Activated CD4-positive, alpha-beta memory T cell treated with anti-CD3 and anti-CD28 coated beads for 36 hours (primary cell): ENCODE data around the gene NRBF2. TPM values are rescaled to one million over a fixed set of nuclear protein-coding genes. Genes with fewer than 3 reads are reported as not detected.
"Not testable (repeated sequence)": the region's sequence is repeated elsewhere in the genome, so short reads cannot be mapped to it uniquely, and the experiment has no call there.

Source experiments
- CTCF ChIA-PET: fragments of 350-600 bp; sonication (Branson Sonifier 250); formaldehyde crosslinking; loops from one replicate; lab custom pipeline; 2021; ENCODE audit warnings: antibody characterized with exemption, inconsistent platforms; lab: Charles Lee
- POLR2A ChIA-PET: fragments of 350-600 bp; sonication (Branson Sonifier 250); formaldehyde crosslinking; loops from one replicate; lab custom pipeline; 2021; ENCODE audit warnings: antibody characterized with exemption; lab: Charles Lee
- DNase-seq: peaks from one replicate; pipeline ENCODE4 v3.0.0-alpha.2; 2020
- H3K27ac Mint-ChIP-seq: one replicate; pipeline ENCODE4 v1.8.0; 2021; ENCODE audit warnings: mixed read lengths
- H3K27me3 Mint-ChIP-seq: one replicate; pipeline ENCODE4 v1.8.0; 2021; ENCODE audit warnings: mixed read lengths
- H3K36me3 Mint-ChIP-seq: one replicate; pipeline ENCODE4 v1.8.0; 2021; ENCODE audit warnings: mixed read lengths
- H3K4me1 Mint-ChIP-seq: one replicate; pipeline ENCODE4 v1.8.0; 2021; ENCODE audit warnings: low read depth, mixed read lengths
- H3K4me3 Mint-ChIP-seq: one replicate; pipeline ENCODE4 v1.8.0; 2021; ENCODE audit warnings: mild to moderate bottlenecking, mixed read lengths
- H3K9me3 Mint-ChIP-seq: one replicate; pipeline ENCODE4 v1.8.0; 2021; ENCODE audit warnings: mixed read lengths
- intact Hi-C: fragments of 100-400 bp; cut with micrococcal nuclease; formaldehyde crosslinking; loops from one replicate; pipeline ENCODE4 v1.15.1; 2023
- total RNA-seq, 2 experiments: library from RNA; stranded (reverse); gene quantifications; one replicate each; pipeline ENCODE4 v1.2.3, GENCODE V29; 2021

Gene NRBF2
- total RNA-seq, 2 experiments from 2014 or later, result 21.3 to 21.7 TPM

DNA sequence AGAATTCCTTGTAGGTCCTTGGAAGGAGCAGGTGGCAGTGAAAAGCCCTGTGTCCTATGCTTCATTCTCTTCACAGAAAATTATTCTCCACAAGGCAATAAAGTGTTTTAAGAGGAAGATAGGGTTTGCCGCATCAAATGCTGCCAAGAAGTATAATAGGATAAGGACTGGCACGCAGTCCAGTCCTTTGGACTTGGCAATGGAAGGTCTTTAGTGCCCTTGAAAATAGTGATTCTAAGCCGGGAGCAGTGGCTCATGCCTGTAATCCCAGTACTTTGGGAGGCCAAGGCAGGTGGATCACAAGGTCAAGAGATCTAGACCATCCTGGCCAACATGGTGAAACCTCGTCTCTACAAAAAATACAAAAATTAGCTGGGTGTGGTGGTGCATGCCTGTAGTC, 29.9 kb upstream of the NRBF2 start:
- H3K4me1 Mint-ChIP-seq, result peaks cover 13% of the 10 kb centered on the region
- POLR2A ChIA-PET, H3K36me3 Mint-ChIP-seq, H3K27ac Mint-ChIP-seq, DNase-seq, H3K9me3 Mint-ChIP-seq, CTCF ChIA-PET, H3K4me3 Mint-ChIP-seq: not testable (repeated sequence)
- peaks cover 16% of the 10 kb centered on the region for H3K27me3 Mint-ChIP-seq
- intact Hi-C loops, result loop anchor here (5.0 kb wide), 1 partner anchor 54 kb away; no protein-coding TSS in a partner anchor

DNA sequence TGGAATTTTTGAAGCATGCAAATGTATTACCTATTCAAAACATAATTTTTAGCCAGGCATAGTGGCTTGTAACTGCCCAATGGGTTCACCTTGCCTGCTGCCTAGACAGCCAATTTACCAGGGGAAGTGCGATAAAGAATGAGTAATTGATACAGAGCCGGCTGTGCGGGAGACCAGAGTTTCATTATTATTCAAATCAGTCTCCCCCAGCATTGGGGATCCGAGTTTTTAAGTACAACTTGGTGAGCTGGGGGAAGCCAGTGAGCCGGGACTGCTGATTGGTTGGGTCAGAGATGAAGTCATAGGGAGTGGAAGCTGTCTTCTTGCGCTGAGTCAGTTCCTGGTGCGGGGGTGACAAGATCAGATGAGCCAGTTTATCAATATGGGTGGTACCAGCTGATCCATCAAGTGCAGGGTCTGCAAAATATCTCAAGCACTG, 29.1 kb upstream of the NRBF2 start:
- peak; percentile 80 for DNase-seq
- Mint-ChIP-seq H3K27me3 (peaks cover 19% of the 10 kb centered on the region), H3K9me3 (no peaks in the 10 kb centered on the region), H3K4me3 (no peak overlapping the region), H3K36me3 (no peaks in the 10 kb centered on the region), H3K27ac (no peak overlapping the region), H3K4me1 (peaks cover 13% of the 10 kb centered on the region)
- POLR2A ChIA-PET, result no interaction called here
- CTCF ChIA-PET, result interaction anchor here (1.2 kb wide), 2 partner anchors 324 to 493 kb away, joined by 3 read pairs; no protein-coding TSS in a partner anchor
- intact Hi-C loops, result loop anchor here (1.0 to 5.0 kb wide), 2 partner anchors 29 to 53 kb away; partner anchors contain the start of gene NRBF2

DNA sequence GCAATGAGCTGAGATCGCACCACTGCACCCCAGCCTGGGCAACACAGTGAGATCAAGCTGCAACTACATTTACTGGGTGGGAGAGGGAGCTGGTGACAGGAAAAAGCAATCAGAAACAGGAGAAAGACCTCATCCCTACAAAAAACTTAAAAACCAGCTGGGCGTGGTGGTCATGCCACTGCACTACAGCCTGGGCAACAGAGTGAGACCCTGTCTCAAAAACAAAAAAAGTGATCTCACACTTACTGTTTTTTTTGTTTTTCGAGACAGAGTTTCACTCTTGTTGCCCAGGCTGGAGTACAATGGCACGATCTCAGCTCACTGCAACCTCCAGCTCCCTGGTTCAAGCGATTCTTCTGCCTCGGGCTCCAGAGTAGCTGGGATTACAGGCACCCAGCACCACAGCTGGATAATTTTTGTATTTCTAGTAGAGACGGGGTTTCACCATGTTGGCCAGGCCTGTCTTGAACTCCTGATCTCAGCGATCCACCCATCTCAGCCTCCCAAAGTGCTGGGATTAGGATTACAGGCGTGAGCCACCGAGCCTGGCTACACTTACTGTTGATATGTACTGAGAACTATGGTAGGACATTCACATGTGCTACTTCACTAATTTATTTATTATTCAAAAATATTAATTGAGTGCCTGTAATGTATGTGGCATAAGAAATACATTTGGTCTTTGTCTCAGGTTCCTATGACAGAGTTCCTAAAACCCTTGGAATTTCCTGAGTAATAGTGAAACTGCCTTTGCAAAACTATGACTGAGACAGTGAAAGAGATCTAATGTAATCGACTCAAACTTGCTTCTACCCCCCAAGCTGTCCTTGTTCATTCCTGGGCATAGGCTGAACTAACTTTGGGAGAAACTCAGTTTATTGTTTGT, 27.7 kb upstream of the NRBF2 start:
- POLR2A ChIA-PET, result interaction anchor here (1.1 kb wide), 1 partner anchor 28 kb away, joined by 3 read pairs; the partner anchor contains the start of gene NRBF2
- no peaks in the 10 kb centered on the region for H3K36me3 Mint-ChIP-seq
- H3K4me3 Mint-ChIP-seq, result no peak overlapping the region
- peaks cover 18% of the 10 kb centered on the region for H3K27me3 Mint-ChIP-seq
- no peak for DNase-seq
- peaks cover 13% of the 10 kb centered on the region for H3K4me1 Mint-ChIP-seq
- intact Hi-C loops, result no loop called here
- H3K27ac Mint-ChIP-seq, result no peak overlapping the region
- no peaks in the 10 kb centered on the region for H3K9me3 Mint-ChIP-seq
- CTCF ChIA-PET, result interaction anchor here (0.6 kb wide), 1 partner anchor 1376 kb away, joined by 3 read pairs; no protein-coding TSS in a partner anchor

DNA sequence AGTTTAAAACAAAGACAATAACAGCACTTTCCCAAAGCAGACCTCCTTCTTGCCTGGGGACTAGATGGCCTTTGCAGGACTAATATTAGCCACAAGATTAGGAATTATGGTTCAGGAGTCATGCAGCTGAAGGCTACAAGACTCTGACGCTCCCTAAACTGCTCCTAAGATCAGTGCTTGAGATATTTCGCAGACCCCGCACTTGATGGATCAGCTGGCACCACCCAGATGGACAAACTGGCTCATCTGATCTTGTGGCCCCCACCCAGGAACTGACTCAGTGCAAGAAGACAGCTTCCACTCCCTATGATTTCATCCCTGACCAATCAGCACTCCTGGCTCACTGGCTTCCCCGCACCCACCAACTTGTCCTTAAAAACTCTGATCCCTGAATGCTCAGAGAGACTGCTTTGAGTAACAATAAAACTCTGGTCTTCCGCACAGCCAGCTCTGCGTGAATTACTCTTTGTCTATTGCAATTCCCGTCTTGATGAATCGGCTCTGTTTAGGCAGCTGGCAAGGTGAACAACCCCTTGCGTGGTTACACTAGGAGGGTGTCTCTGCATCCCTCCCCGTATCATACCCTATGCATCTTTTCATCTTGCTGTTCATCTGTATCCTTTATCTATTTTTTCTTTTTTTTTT, 26.9 kb upstream of the NRBF2 start:
- ChIA-PET POLR2A (no interaction called here), CTCF (interaction anchor here (0.6 kb wide), 1 partner anchor 1376 kb away, joined by 3 read pairs; no protein-coding TSS in a partner anchor)
- intact Hi-C loops, result no loop called here
- peaks cover 12% of the 10 kb centered on the region for H3K27me3 Mint-ChIP-seq
- no peak overlapping the region for H3K4me3 Mint-ChIP-seq
- no peaks in the 10 kb centered on the region for H3K36me3 Mint-ChIP-seq
- H3K27ac Mint-ChIP-seq, result no peak overlapping the region
- no peak for DNase-seq
- no peaks in the 10 kb centered on the region for H3K9me3 Mint-ChIP-seq
- H3K4me1 Mint-ChIP-seq, result peaks cover 13% of the 10 kb centered on the region

DNA sequence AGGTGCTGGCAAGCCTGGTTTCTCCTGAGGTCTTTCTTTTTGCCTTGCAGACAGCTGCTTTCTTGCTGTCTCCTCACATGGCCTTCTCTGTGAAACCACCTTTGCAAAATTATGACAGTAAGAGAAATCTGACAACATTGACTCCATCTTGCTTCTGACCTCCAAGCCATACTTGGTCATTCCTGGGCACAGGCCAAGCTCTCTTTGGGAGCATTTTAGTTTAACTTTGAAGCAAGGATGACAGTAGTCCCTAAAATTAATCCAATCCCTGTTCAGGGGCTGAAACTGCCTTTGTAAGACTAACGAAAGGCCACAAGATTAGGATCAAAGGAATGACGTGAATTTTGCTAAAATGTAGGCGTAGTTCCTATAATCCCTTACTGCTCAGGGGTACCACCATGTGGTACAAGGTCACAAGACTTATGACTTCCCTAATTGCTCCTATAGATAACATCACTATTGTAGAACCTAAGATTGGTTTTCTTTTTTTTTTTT, 25.1 kb upstream of the NRBF2 start:
- DNase-seq, result no peak
- POLR2A ChIA-PET, result no interaction called here
- Mint-ChIP-seq H3K4me1 (peaks cover 9% of the 10 kb centered on the region), H3K27me3 (peaks cover 8% of the 10 kb centered on the region), H3K36me3 (no peaks in the 10 kb centered on the region), H3K4me3 (no peak overlapping the region), H3K9me3 (no peaks in the 10 kb centered on the region), H3K27ac (no peak overlapping the region)
- CTCF ChIA-PET, result interaction anchor here (0.7 kb wide), 1 partner anchor 49 kb away, joined by 3 read pairs; no protein-coding TSS in a partner anchor
- intact Hi-C loops, result no loop called here

DNA sequence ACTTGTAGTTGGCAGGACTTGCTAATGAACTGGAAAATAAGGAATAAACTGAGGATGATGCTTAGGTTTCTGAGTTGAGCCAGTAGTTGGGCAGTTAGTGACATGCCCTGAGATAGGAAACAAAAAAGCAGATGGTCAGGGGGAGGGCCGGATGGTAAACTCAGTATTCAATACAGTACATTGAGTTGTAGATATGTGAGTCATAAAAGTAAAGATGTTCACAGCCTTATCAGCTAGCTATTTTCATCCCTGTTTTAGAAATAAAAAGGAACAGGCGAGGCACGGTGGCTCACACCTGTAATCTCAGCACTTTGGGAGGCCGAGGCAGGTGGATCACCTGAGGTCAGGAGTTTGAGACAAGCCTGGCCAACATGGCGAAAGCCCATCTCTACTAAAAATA, 22.2 kb upstream of the NRBF2 start:
- Mint-ChIP-seq H3K9me3 (no peaks in the 10 kb centered on the region), H3K27me3 (peaks cover 7% of the 10 kb centered on the region)

DNA sequence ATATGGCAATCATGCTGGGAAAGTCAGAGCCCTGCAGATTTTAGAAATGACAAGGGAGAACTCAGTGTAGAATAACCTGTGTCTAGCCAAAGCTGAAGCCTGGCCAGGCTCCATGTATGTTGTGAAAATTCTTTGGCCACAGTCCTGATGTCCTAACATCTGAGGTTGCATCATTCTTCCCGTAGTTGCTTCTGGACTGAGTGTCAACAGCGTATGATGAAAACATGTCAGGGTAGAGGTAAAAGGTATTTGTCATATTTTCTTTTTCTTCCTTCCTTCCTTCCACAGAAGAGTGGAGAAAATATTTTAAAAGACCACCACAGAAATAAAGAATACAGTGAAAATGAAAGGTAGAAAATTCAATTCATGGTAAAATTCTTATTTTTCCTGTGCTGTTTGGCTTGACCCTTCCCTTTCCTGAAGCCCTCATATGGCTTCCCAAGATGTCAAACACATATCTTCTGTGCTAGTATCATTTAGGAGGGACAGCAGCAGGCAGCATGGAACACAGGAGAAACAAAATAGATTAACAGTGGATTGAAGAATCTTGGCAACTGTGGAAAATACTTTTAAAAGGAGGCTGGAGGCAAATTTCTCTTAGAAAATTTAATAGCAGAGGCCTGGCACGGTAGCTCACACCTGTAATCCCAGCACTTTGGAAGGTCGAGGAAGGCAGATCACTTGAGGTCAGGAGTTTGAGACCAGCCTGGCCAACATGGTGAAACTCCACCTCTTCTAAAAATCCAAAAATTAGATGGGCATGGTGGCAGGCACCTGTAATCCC, 18.9 kb upstream of the NRBF2 start:
- intact Hi-C loops, result no loop called here
- Mint-ChIP-seq H3K27me3 (no peaks in the 10 kb centered on the region), H3K4me3 (no peak overlapping the region), H3K36me3 (no peaks in the 10 kb centered on the region), H3K4me1 (no peaks in the 10 kb centered on the region), H3K27ac (no peak overlapping the region), H3K9me3 (no peaks in the 10 kb centered on the region)
- no peak for DNase-seq
- ChIA-PET CTCF (no interaction called here), POLR2A (no interaction called here)

More for the DNA sequence above, 22.2 kb upstream of the NRBF2 start:
- Mint-ChIP-seq H3K4me1 (no peaks in the 10 kb centered on the region), H3K4me3 (no peak overlapping the region), H3K27ac (no peak overlapping the region), H3K36me3 (no peaks in the 10 kb centered on the region)
- ChIA-PET CTCF (no interaction called here), POLR2A (no interaction called here)
- no peak for DNase-seq
- intact Hi-C loops, result no loop called here

DNA sequence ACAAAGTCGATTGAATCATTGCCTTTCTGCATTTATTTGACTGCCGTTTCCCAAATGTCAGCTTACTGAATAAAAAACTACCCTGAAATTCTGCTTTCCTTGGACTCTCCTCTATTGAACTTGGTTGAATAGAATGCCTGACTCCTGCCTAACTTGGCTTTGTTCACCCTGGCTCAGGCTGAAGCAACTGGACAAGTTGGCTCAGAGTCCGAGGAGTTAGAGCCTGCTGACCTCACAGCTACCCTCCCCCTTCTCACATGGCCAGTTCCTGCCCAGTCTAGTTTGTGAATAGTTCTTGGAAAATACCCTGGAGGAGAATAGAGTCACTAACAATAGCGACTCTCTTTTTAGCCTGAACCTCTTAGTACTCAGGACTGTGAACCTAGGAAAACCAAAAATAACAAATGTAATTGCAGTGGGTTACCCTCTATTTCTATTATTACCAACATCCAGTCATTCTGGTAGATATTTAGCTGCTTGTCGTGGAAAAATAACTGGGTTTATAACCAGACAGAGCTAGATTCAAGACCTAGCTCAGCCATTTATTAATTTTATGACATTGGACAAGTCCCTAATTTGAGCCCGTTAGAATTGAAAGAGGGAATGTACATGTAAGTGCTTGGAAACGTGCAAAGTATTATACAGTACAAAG, 17.3 kb upstream of the NRBF2 start:
- DNase-seq, result no peak
- intact Hi-C loops, result no loop called here
- Mint-ChIP-seq H3K9me3 (no peaks in the 10 kb centered on the region), H3K27me3 (no peaks in the 10 kb centered on the region), H3K36me3 (no peaks in the 10 kb centered on the region), H3K4me3 (no peak overlapping the region), H3K27ac (no peak overlapping the region), H3K4me1 (no peaks in the 10 kb centered on the region)
- CTCF ChIA-PET, result no interaction called here
- POLR2A ChIA-PET, result no interaction called here

DNA sequence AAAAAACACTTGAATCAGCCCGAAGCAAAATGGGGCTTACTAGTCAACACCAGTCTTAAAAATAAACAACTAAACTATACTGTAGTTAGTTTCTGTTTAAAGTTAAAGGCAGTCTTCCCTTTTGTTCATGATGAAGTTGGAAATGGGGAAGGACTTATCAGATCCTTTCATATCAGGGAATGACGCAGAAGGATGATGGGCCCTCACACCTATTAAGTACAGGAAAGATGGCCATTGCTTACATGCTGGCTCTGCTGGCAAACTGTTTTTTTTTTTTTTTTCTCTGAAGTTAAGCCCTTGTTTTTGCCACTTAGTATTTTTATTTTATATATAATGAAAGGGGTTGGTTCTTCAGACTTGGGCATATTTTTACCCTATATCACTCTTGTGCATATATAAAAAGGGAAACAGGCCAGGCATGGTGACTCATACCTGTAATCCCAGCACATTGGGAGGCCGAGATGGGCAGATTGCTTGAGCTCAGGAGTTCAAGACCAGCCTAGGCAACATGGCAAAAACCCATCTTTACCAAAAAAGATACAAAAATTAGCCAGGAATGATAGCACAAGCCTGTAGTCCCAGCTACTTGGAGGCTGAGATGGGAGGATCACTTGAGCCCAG, 16.6 kb upstream of the NRBF2 start:
- Mint-ChIP-seq H3K27ac (no peak overlapping the region), H3K9me3 (no peaks in the 10 kb centered on the region), H3K36me3 (no peaks in the 10 kb centered on the region), H3K27me3 (no peaks in the 10 kb centered on the region), H3K4me1 (no peaks in the 10 kb centered on the region), H3K4me3 (no peak overlapping the region)
- intact Hi-C loops, result no loop called here
- no peak for DNase-seq
- CTCF ChIA-PET, result interaction anchor here (1.2 kb wide), 1 partner anchor 41 kb away, joined by 3 read pairs; no protein-coding TSS in a partner anchor
- POLR2A ChIA-PET, result no interaction called here

DNA sequence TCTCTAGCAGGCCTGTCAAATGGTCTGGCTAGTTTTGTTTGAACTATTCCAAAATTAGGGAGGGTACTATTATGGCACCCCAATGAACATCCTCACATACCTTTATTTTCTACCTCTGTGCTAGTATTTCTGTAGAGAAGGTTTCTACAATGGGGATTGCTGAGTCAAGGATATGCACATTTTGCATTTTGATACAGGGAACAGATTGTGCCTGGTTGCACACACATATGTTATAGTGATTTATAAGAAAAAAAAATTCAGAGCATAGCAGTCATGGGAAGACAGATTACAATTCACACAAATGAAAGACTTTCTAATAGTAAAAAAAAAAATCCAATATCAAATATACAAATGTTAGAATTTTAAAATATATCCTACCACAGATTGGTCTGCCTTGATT, 14.1 kb upstream of the NRBF2 start:
- DNase-seq, result no peak
- no peaks in the 10 kb centered on the region for H3K4me1 Mint-ChIP-seq
- CTCF ChIA-PET, result interaction anchor here (0.6 kb wide), 1 partner anchor 1040 kb away, joined by 3 read pairs; no protein-coding TSS in a partner anchor
- H3K4me3 Mint-ChIP-seq, result no peak overlapping the region
- H3K9me3 Mint-ChIP-seq, result no peaks in the 10 kb centered on the region
- no peaks in the 10 kb centered on the region for H3K27me3 Mint-ChIP-seq
- POLR2A ChIA-PET, result interaction anchor here (0.8 kb wide), 1 partner anchor 12 kb away, joined by 3 read pairs; no protein-coding TSS in a partner anchor
- H3K36me3 Mint-ChIP-seq, result no peaks in the 10 kb centered on the region
- H3K27ac Mint-ChIP-seq, result no peak overlapping the region
- intact Hi-C loops, result no loop called here

DNA sequence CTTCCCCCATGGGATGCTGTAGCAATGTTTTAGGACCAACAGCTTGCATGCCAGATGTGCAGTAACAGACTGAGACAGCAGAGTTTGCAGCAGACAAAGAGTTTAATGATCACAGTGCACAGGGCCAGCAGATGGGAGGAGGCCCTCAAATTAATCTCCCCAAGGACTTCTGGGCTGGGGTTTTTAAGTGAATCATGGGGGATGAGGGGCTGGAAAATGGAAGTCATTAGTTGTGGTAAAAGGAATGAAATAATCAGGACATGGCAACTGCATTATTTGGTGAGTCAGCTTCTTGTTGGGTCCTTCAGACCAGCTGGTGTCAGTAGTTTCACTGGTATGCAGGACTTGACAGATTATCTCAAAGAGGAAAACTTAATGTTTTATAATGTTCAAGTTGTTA, 12.6 kb upstream of the NRBF2 start:
- Mint-ChIP-seq H3K4me1 (no peaks in the 10 kb centered on the region), H3K9me3 (no peaks in the 10 kb centered on the region), H3K27me3 (peaks cover 3% of the 10 kb centered on the region), H3K36me3 (no peaks in the 10 kb centered on the region), H3K27ac (no peak overlapping the region), H3K4me3 (no peak overlapping the region)
- ChIA-PET CTCF (no interaction called here), POLR2A (no interaction called here)
- intact Hi-C loops, result no loop called here
- no peak for DNase-seq
